HL-60 (cell line): ENCODE results near the gene IFNLR1.

Experiments
- DNase-seq, 2 experiments: peaks; one replicate each; pipeline ENCODE4 v3.0.0-alpha.2; 2010 to 2020; ENCODE audit warnings: low read depth in 1 of 2, low spot score in 1 of 2
- H3K27ac ChIP-seq: fragments of 250-450 bp; sonication (Bioruptor Pico); replicated peaks from 2 replicates; pipeline ENCODE4 v1.5.1; 2020; ENCODE audit warnings: mild to moderate bottlenecking, moderate library complexity
- H3K27me3 ChIP-seq: fragments of 250-450 bp; sonication (Bioruptor Pico); 2 replicates; pipeline ENCODE4 v1.5.1; 2021; ENCODE audit warnings: mild to moderate bottlenecking, moderate library complexity; ENCODE audit not compliant: insufficient read depth, poor library complexity, severe bottlenecking
- H3K4me3 ChIP-seq: replicated peaks from 2 replicates; pipeline ENCODE4 v1.5.1; 2011; ENCODE audit warnings: mild to moderate bottlenecking, control low read depth, low read length; ENCODE audit not compliant: insufficient read depth
- GABPA ChIP-seq: IDR thresholded peaks from 2 replicates; pipeline ENCODE4 v1.6.1; 2012; ENCODE audit warnings: low read depth
- POLR2AphosphoS5 ChIP-seq: IDR thresholded peaks from 2 replicates; pipeline ENCODE4 v1.6.1; 2012; ENCODE audit warnings: low read depth
- REST ChIP-seq: IDR thresholded peaks from 2 replicates; pipeline ENCODE4 v1.6.1; 2012; ENCODE audit warnings: low read depth; ENCODE audit not compliant: insufficient replicate concordance
- SPI1 ChIP-seq: IDR thresholded peaks from 2 replicates; pipeline ENCODE4 v1.6.1; 2012; ENCODE audit warnings: low read depth, mild to moderate bottlenecking, borderline replicate concordance
- TF ChIP-seq, protein P1 (sequence below): IDR thresholded peaks from one replicate; pipeline ENCODE4 v1.5.1; 2011; ENCODE audit warnings: low read length, control low read depth, inconsistent platforms; ENCODE audit not compliant: insufficient read depth

IFNLR1 gene

GRCh38 chr1:24138476-24139221 is 48.4 kb downstream of the IFNLR1 start:
- DNase-seq = no peak

DNA sequence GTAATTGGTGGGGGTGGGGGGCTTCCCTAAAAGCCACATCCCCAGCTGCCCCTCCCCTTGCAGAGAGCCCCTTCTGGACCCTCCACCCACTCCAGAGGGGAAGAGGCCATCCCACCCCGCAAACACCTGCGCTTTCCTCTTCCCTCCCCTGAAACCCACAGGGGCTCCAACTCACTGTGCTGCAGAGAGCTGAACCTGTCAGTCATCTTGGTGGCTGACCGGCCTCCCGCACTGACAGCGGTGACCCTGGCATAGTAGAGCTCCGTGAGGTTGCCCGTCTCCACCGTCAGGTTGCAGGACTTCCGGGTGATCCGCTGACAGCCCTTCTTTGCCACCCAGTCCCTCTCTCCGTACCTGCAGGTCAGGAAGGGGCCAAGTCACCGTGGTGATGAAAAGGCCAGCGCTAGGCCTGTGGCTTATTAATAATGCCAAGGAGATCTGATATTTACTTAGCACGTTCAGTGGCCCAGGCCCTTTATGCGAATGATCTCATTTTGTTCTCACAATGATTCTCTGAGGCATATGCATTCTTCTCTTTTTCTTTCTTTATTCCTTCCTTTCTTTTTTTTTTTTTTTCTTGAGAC is 50.0 kb downstream of the IFNLR1 start:
- Histone ChIP-seq H3K27ac (no peak overlapping the region), H3K27me3 (no peaks in the 10 kb centered on the region), H3K4me3 (no peak overlapping the region)
- no peak for DNase-seq
- TF ChIP-seq, protein P1, sequence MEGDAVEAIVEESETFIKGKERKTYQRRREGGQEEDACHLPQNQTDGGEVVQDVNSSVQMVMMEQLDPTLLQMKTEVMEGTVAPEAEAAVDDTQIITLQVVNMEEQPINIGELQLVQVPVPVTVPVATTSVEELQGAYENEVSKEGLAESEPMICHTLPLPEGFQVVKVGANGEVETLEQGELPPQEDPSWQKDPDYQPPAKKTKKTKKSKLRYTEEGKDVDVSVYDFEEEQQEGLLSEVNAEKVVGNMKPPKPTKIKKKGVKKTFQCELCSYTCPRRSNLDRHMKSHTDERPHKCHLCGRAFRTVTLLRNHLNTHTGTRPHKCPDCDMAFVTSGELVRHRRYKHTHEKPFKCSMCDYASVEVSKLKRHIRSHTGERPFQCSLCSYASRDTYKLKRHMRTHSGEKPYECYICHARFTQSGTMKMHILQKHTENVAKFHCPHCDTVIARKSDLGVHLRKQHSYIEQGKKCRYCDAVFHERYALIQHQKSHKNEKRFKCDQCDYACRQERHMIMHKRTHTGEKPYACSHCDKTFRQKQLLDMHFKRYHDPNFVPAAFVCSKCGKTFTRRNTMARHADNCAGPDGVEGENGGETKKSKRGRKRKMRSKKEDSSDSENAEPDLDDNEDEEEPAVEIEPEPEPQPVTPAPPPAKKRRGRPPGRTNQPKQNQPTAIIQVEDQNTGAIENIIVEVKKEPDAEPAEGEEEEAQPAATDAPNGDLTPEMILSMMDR = no peak
- TF ChIP-seq POLR2AphosphoS5 (no peak), SPI1 (no peak), REST (no peak), GABPA (no peak)

More at GRCh38 chr1:24138476-24139221, 48.4 kb downstream of the IFNLR1 start:
- Histone ChIP-seq H3K27me3 (no peaks in the 10 kb centered on the region), H3K4me3 (no peak overlapping the region), H3K27ac (no peak overlapping the region)
- no peak for TF ChIP-seq REST
- no peak for TF ChIP-seq GABPA
- no peak for TF ChIP-seq SPI1
- TF ChIP-seq, protein P1 = no peak
- no peak for TF ChIP-seq POLR2AphosphoS5

DNA sequence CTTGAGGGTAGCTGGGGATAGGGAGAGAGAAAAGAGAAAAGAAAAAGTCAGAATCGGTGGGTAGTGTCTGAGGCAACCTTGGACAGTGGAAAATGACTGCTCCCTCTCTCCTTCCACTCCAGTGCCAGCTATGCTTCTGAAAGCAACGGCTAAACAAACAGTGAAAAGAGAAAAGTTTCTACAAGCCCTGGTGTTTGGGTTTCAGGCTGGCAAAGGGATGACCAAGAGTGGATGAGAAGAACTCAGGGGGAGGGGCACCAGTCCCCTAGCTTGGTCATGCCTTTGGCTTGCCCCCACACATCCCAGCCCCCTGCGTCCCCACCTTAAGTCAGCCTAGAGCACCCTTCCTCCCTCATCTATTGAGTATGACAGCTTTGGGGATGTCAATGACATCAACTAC is 52.7 kb downstream of the IFNLR1 start:
- TF ChIP-seq, protein P1 = no peak
- TF ChIP-seq POLR2AphosphoS5 = no peak
- TF ChIP-seq GABPA = no peak
- TF ChIP-seq REST = no peak
- no peak for TF ChIP-seq SPI1
- Histone ChIP-seq H3K27ac (no peak overlapping the region), H3K4me3 (no peak overlapping the region), H3K27me3 (no peaks in the 10 kb centered on the region)
- no peak for DNase-seq
